ENCODE data around the gene SFMBT2. TPM values are rescaled to one million over a fixed set of nuclear protein-coding genes. Genes with fewer than 3 reads are reported as not detected.

The SFMBT2 gene
- total RNA-seq, 1 experiment from 2014 or later = 0.02 TPM

GRCh38 chr10:7248148-7248547 is 162.7 kb downstream of the SFMBT2 start:
- ChIA-PET POLR2A (no interaction called here), CTCF (no interaction called here), RAD21 (ENCODE audit: low non-redundant PET in 1 of 2, low total read pairs in 2 of 2, uncharacterized antibody in 2 of 2, unreplicated experiment in 2 of 2) (no interaction called here)
- Histone ChIP-seq H3K9me2 (ENCODE audit: insufficient read depth) (no peaks in the 10 kb centered on the region), H3K4me3 (replicated peaks in 1 of 2; ENCODE audit: low read depth in 1 of 2, low read length in 2 of 2) (no peak overlapping the region), H3K27me3 (ENCODE audit: insufficient read depth, low read length) (peaks cover 4% of the 10 kb centered on the region; the same call in 1 of the 2 replicates), H3K4me1 (ENCODE audit: control insufficient read depth in 1 of 2, insufficient read depth in 2 of 2, low read length in 2 of 2) (no peaks in the 10 kb centered on the region), H3K79me2 (ENCODE audit: insufficient read depth, low read length) (no peaks in the 10 kb centered on the region), H2AFZ (ENCODE audit: low read depth, low read length, poor library complexity, severe bottlenecking) (no peak overlapping the region), H4K20me1 (ENCODE audit: insufficient read depth) (no peaks in the 10 kb centered on the region), H3K9me3 (ENCODE audit: control insufficient read depth in 1 of 2, insufficient read depth in 1 of 2, low read depth in 1 of 2, low read length in 2 of 2) (no peaks in the 10 kb centered on the region), H3K9ac (ENCODE audit: low read length) (no peak overlapping the region), H3K27ac (ENCODE audit: low read depth, low read length) (no peak overlapping the region), H3K4me2 (ENCODE audit: low read length) (no peak overlapping the region), H3K36me3 (ENCODE audit: control insufficient read depth in 1 of 2, insufficient read depth in 2 of 2, low read length in 2 of 2) (no peaks in the 10 kb centered on the region)
- BruUV-seq (replicated peaks) = no TSS peak
- intact Hi-C loops (cut with micrococcal nuclease) = no loop called here
- DNase-seq (ENCODE audit: low read depth, low spot score) (no peak), ATAC-seq (no peak)
- TF ChIP-seq SP1 (IDR thresholded peaks at IDR 0.05; ENCODE audit: low read depth) (no peak), POLR2AphosphoS5 (IDR thresholded peaks at IDR 0.05; ENCODE audit: low read depth, low read length) (no peak), RAD21 (IDR thresholded peaks at IDR 0.05; ENCODE audit: low read depth) (no peak)

DNA sequence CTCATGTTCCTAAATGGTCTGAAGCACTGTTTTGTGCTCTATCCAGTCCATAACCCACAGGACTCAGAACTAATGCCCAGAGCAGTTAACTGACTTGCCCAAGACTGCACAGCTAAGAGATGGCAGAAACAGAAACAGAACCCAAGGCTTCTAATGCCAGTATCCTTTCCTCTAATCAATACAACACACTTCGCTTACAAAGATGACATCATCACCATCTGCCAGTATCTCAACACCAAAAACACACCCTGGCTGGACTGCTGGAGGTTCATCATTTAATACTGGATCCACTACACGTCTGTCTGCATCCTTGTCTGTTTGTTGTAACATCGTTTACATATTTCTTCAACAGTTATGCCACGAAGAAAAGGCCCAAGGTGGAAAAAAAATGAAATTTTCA is 165.3 kb downstream of the SFMBT2 start:
- no peak for ATAC-seq
- H3K27me3 ChIP-seq (ENCODE audit: insufficient read depth, low read length) = no peaks in the 10 kb centered on the region
- H3K79me2 ChIP-seq (ENCODE audit: insufficient read depth, low read length) = no peaks in the 10 kb centered on the region
- RAD21 ChIA-PET (ENCODE audit: low non-redundant PET in 1 of 2, low total read pairs in 2 of 2, uncharacterized antibody in 2 of 2, unreplicated experiment in 2 of 2) = no interaction called here
- BruUV-seq (replicated peaks) = no TSS peak
- H4K20me1 ChIP-seq (ENCODE audit: insufficient read depth) = no peaks in the 10 kb centered on the region
- H3K27ac ChIP-seq (ENCODE audit: low read depth, low read length) = no peak overlapping the region
- TF ChIP-seq RAD21 (IDR thresholded peaks at IDR 0.05; ENCODE audit: low read depth) (no peak), SRF (IDR thresholded peaks at IDR 0.05; ENCODE audit: low read depth) (no peak), POLR2A (IDR thresholded peaks at IDR 0.05; ENCODE audit: borderline replicate concordance, extremely low read depth, insufficient read depth, insufficient read length) (no peak), POLR2AphosphoS5 (IDR thresholded peaks at IDR 0.05; ENCODE audit: low read depth, low read length) (no peak)
- H3K4me3 ChIP-seq (replicated peaks in 1 of 2; ENCODE audit: low read depth in 1 of 2, low read length in 2 of 2) = no peak overlapping the region
- CTCF ChIA-PET = no interaction called here
- H3K9me3 ChIP-seq (ENCODE audit: control insufficient read depth in 1 of 2, insufficient read depth in 1 of 2, low read depth in 1 of 2, low read length in 2 of 2) = no peaks in the 10 kb centered on the region; a peak in 1 of 4 replicates
- H2AFZ ChIP-seq (ENCODE audit: low read depth, low read length, poor library complexity, severe bottlenecking) = no peak overlapping the region
- H3K36me3 ChIP-seq (ENCODE audit: control insufficient read depth in 1 of 2, insufficient read depth in 2 of 2, low read length in 2 of 2) = no peaks in the 10 kb centered on the region
- H3K4me2 ChIP-seq (ENCODE audit: low read length) = no peak overlapping the region
- POLR2A ChIA-PET = no interaction called here
- intact Hi-C loops (cut with micrococcal nuclease) = no loop called here
- H3K4me1 ChIP-seq (ENCODE audit: control insufficient read depth in 1 of 2, insufficient read depth in 2 of 2, low read length in 2 of 2) = no peaks in the 10 kb centered on the region
- DNase-seq (ENCODE audit: low read depth, low spot score) = no peak
- no peak overlapping the region for H3K9ac ChIP-seq (ENCODE audit: low read length)
- no peaks in the 10 kb centered on the region for H3K9me2 ChIP-seq (ENCODE audit: insufficient read depth)

Data from HCT116 (cell line).